GM10266 (cell line): ENCODE data around the gene MYO3B.
"Not testable (repeated sequence)": the region's sequence is repeated elsewhere in the genome, so short reads cannot be mapped to it uniquely, and the experiment has no call there.

Source experiments
- DNase-seq: peaks from one replicate; pipeline ENCODE4 v3.0.0; 2012; ENCODE audit errors: extremely low spot score
- TF ChIP-seq, protein P1 (sequence below): IDR thresholded peaks from 2 replicates; pipeline ENCODE4 v1.5.1; 2012; ENCODE audit warnings: mild to moderate bottlenecking, low read depth; ENCODE audit not compliant: control insufficient read depth, insufficient read depth; ENCODE audit errors: missing control alignments

MYO3B gene

DNA sequence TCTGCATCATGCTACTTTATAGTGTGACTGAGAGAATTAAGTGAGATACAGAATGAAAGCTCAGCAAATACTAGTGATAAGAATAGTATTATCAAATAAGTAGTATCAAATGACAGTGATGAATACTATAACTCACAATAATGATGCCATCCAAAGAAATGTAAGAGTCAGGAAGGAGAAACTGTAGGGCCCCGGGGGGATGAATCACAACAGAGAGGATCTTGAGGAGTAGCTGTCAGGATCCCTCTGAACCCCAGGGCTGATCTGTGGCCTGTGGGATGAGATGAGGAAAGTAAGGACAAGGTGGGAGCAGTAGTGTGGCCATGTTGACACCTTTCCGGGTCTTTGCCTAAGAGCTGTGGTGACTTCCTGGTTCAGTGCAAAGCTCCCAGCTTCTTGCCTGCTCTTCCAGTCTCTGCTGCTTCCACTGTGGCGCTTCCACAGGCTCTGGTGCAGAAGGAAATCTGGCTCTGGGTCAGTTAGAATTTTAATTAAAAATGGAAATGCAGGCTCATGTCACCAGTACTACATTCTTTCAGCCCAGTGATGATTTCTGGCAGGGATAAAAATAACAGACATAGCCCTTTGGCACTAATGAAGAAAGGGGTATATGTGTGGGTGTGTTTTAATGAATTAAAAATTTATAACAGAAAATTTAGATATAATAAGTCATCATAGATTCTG lies 166.9 kb downstream of the MYO3B start:
- no peak for DNase-seq
- TF ChIP-seq, protein P1, sequence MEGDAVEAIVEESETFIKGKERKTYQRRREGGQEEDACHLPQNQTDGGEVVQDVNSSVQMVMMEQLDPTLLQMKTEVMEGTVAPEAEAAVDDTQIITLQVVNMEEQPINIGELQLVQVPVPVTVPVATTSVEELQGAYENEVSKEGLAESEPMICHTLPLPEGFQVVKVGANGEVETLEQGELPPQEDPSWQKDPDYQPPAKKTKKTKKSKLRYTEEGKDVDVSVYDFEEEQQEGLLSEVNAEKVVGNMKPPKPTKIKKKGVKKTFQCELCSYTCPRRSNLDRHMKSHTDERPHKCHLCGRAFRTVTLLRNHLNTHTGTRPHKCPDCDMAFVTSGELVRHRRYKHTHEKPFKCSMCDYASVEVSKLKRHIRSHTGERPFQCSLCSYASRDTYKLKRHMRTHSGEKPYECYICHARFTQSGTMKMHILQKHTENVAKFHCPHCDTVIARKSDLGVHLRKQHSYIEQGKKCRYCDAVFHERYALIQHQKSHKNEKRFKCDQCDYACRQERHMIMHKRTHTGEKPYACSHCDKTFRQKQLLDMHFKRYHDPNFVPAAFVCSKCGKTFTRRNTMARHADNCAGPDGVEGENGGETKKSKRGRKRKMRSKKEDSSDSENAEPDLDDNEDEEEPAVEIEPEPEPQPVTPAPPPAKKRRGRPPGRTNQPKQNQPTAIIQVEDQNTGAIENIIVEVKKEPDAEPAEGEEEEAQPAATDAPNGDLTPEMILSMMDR, result no peak

DNA sequence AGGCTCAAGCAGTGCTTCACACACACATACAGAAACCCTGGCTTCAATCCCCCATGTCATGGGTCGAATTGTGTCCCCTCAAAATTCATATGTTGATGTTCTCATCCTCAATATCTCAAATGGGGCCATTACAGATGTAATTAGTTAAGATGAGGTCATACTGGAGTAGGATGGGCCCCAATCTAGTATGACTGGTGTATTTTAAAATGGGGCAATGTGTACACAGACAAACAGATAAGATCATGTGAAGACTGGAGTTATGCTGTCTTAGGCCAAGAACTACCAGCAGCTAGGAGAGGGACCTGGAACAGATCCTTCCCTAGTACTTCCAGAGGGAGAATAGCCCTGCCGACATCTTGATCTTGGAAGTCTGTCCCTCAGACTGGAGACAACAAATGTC lies 167.7 kb downstream of the MYO3B start:
- DNase-seq, result no peak
- TF ChIP-seq, protein P1, result no peak

DNA sequence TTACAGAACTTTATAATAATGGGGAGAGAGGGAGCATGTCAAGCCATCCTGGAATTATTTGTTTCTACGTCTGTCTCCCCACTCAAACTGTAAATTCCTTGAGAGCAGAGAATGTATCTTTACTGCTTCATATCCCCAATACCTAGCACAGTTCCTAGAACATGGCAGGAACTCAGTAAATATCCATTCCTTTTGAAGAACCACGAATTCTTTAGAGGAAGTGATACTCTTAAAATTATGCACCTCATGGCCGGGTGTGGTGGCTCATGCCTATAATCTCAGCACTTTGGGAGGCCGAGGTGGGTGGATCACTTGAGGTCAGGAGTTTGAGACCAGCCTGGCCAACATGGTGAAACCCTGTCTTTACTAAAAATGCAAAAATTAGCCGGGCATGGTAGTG lies 171.3 kb downstream of the MYO3B start:
- DNase-seq, result not testable (repeated sequence)

DNA sequence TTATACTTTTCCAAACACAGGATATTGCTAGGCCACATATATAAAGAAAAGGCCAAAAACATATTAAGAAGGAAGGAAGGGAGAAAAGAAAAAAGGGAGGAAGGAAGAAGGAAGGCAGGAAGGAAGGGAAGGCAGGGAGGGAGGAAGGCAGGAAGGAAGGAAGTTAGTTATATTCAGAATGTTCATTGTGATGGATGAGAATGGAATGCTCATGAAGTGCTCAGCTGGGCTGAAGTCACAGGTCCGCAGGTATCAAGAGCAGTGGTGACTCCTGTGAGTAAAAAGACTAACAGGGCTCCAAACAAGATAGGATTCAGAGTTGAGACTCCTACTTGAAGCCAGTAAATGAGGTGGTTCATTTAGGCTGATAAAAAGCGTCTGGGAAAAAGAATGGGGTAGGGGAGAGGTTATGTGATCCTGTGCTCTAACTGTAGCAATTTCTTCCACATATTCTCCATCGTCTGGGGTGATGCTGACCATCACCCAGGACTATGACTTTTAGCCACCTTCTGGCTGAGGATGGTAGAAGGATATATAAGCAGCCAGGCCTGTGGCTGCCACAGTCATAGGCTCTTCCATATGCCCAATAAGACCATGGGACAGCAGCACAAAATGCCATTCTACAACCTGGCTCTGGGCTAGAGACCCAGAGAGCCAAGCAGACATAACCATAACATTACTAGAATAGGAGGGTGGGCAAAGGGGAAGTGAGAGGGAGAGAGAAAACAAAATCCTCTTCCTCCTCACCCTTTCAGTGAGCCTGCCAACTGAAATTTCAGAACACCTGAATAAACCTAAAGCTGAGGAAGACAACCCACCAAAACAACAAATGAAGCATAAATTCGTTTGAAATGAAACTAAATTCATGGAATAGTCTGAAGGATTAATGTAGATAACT lies 173.2 kb downstream of the MYO3B start:
- TF ChIP-seq, protein P1, result no peak
- no peak for DNase-seq

DNA sequence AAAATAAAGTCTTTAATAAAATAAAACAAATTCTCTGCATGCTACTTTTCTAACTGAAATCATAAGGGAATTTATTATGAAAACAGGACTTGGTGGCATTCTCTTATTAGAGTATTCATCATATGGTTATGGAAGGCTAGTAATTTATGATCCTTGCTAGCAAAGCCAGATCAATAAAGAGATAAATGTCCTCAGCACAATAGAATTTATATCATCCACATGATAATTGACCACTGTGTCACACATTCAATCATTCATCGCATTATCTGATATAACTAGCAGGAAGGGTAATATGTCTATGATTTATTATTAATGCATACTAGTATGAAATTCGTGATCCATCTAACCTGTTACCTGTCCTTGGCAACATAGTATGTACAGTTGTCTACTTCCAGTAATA lies 175.8 kb downstream of the MYO3B start:
- no peak for DNase-seq

DNA sequence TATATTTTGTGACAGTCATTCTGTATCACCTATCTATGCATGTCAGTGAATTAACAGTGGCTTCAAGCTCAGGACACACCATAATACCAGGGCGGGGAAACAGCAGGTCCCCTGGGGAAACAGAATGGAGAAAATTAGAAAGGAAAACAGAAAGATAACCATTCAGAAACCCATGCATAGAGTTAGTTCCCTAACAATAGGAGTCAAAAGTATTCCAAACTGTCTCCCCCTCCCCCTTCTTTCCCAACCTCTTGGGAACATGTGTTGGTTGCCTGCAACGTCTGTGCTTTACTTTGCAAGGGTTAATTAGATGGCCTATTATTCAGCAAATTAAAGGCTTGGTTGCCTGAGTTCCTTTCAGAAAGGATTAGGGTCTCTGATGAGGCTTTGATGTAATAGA lies 176.4 kb downstream of the MYO3B start:
- TF ChIP-seq, protein P1, result no peak
- no peak for DNase-seq

More for the DNA sequence above, 175.8 kb downstream of the MYO3B start:
- TF ChIP-seq, protein P1, result no peak

DNA sequence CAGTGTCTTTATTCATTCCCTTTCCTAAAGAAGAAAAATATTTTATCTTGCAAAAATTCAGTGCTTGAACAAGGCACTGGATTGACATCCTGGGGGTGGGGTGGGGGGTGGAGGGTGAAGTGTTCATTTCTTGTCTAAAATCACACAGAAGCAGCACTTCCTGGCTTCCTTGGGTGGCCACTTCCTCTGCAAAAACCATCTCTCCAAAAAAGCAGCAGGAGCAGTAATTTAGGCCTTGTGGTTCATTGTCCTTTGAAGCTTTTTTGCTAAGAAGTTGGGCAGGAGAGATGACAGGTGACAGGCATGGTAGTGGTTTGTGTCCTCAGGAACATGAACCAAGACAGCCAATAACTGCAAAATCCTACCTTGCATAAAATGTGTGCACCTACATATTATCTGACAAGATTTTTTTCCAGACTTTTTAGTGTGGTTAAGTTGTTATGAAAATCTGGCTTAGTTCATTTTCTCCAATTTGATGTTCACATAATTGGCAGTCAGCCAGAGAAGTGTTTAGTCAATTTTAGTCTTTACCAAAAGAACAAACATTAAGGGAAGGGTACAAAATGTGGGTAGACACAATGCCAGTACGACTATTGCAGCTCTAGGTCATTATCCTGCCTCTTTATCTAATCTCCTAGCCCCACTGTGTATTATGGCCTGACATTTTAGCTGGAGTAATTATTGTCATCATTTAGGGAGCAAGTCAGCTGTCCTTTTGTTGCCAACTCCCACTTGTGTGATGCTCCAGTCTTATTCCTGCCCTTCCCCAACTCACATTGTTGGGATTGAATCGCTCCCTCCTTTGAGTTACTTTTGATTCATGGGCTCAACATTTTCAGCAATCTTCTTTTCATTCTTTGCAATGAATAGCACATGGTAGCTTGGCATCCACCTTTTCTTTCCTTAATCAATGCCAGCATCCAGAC lies 177.2 kb downstream of the MYO3B start:
- TF ChIP-seq, protein P1, result no peak
- no peak for DNase-seq
